Heart right ventricle (tissue), 16 donors: ENCODE data around the gene CSAD. TPM values are rescaled to one million over a fixed set of nuclear protein-coding genes. Genes with fewer than 3 reads are reported as not detected.

Experiments
- ATAC-seq, 8 donors: fragments of 200-7000 bp; cut with Tn5 transposase; one replicate each; pipeline ENCODE4 v1.9.1; 2020; ENCODE audit warnings: mild to moderate bottlenecking in 8 of 8, moderate library complexity in 8 of 8, moderate number of reproducible peaks in 1 of 8
- DNase-seq, 2 donors: peaks; one replicate each; pipeline ENCODE4 v3.0.0-alpha.2; 2020
- H3K27ac ChIP-seq, 10 donors: fragments of 200-600 bp; sonication (generic) in 2 of 10; one replicate each; pipeline versions ENCODE4 v1.5.0 to v1.8.0; 2020 to 2022; ENCODE audit warnings: mild to moderate bottlenecking in 3 of 10
- H3K27me3 ChIP-seq, 7 donors: fragments of 200-600 bp; one replicate each; pipeline ENCODE4 v1.8.0; 2021 to 2022; ENCODE audit warnings: mild to moderate bottlenecking in 2 of 7
- H3K36me3 ChIP-seq, 9 donors: fragments of 200-600 bp; sonication (generic) in 1 of 9; one replicate each; pipeline versions ENCODE4 v1.5.0 to v1.8.0; 2020 to 2022; ENCODE audit warnings: mild to moderate bottlenecking in 2 of 9
- H3K4me1 ChIP-seq, 9 donors: fragments of 200-600 bp; sonication (generic) in 1 of 9; one replicate each; pipeline versions ENCODE4 v1.5.0 to v1.8.0; 2020 to 2022; ENCODE audit warnings: mild to moderate bottlenecking in 4 of 9
- H3K4me3 ChIP-seq, 10 donors: fragments of 200-600 bp; sonication (generic) in 2 of 10; one replicate each; pipeline versions ENCODE4 v1.5.0 to v1.8.0; 2020 to 2022; ENCODE audit warnings: mild to moderate bottlenecking in 7 of 10, moderate library complexity in 2 of 10
- H3K9me3 ChIP-seq, 11 donors: fragments of 200-600 bp in 10 of 11; sonication (generic) in 2 of 11; one replicate each; pipeline versions ENCODE4 v1.5.0 to v1.8.0; 2013 to 2022; ENCODE audit warnings: mild to moderate bottlenecking in 2 of 11, control low read depth in 1 of 11, moderate library complexity in 1 of 11
- WGBS, 2 donors: extraction: QIAGEN DNeasy Blood & Tissue Kit; methylation state at CpG; one replicate each; pipeline ENCODE4 v1.1.7; 2013; ENCODE audit warnings: inconsistent platforms in 1 of 2; 5-methylcytosine and 5-hydroxymethylcytosine counted together
- intact Hi-C, 10 donors: fragments of 100-400 bp; cut with DNase I; formaldehyde crosslinking; loops; one replicate each; pipeline versions ENCODE4 v1.11.1 to v1.14.2; 2022
- polyA plus RNA-seq, 2 donors: library from polyadenylated mRNA; stranded (reverse); fragments of 200-250 nt; gene quantifications; one replicate each; pipeline ENCODE4 v1.2.3, GENCODE V29; 2013
- total RNA-seq, 10 donors: library from RNA; stranded (reverse); fragmentation: NEBNext Ultra II Directional in 3 of 10; extraction: Animal tissue kit (Norgen Biotek cat#: 25700) in 3 of 10; gene quantifications; one replicate each; pipeline versions ENCODE4 v1.2.1 to v1.2.4, GENCODE V29; 2021 to 2023
- TF ChIP-seq, protein P1 (sequence below), 9 donors: fragments of 200-600 bp; sonication (generic) in 2 of 9; IDR thresholded peaks; one replicate each; pipeline versions ENCODE4 v1.5.0 to v1.8.0; 2021 to 2022; ENCODE audit warnings: antibody characterized with exemption in 9 of 9, mild to moderate bottlenecking in 5 of 9, moderate library complexity in 1 of 9
- donor health status: Arrhythmogenic right ventricular cardiomyopathy.
- donor health status: ischemic (EF 13 %, LVEDD 7.1; RV severe dilation, severe dysfunction).
- donor health status: healthy with polysubstance abuse.
- donor health status: DM: no; HTN: yes; CAD: no.
- donor health status: DM: no; HTN: no; CAD: no.
- donor health status: ischemic (EF 25% LVEDD 6.9; RV normal size, moderate dysfunction).
- donor health status: ischemic (EF 25% LVEDD 5.7; RV mildly dilated, moderate dysfunction).
- donor health status: healthy.
- donor health status: DM: yes; HTN: yes; CAD: no.
- donor health status: Ischemic cardiomyopathy.
- donor health status: ischemic (EF 35%, LVEDD 5.7; RV mildly dilated, moderate dysfunction).
- donor health status: nonischemic (EF 11% LVEDD 7.7; RV severe dilation, severe dysfunction).
- donor health status: DM: yes; HTN: yes; CAD: no.
- donor health status: PGD.
- donor health status: ischemic (EF 29% LVEDD 5.4; RV normal size, mild dysfunction).
- donor health status: nonischemic (EF 23%, LVEDD 6.1; RV moderate dilation, normal function).

CSAD gene
- total and polyA plus RNA-seq, 12 donors, result 8.0 to 76.4 (median 9.5) TPM

DNA sequence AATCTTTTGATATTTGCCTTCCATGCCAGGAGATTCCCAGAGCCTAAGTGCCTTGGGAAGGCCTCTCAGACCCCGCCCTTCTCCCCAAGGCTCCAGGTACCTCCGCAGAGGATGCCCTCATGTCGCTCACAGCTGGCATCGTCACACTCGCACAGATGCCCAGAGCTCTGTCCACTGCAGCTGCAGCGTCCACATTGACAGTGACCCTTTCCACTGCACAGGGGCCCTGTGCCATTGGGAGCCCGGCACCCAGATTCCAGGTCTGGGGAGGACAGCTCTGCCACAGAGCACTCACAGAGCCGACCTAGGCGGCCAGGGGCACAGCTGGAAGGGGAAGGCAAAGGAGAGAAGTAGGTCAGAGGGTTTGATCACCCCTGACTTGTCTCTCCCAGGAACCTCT lies 12.3 kb upstream of the CSAD start:
- no peaks in the 10 kb centered on the region for H3K9me3 ChIP-seq
- intact Hi-C loops, result loop anchor here in 4 of 10 donors (5.0 to 10.0 kb wide), 2 partner anchors 126 to 128 kb away; no protein-coding TSS in a partner anchor
- no peak for DNase-seq
- H3K27ac ChIP-seq, result no peak overlapping the region
- H3K36me3 ChIP-seq, result peaks cover 0 to 52% (median 9%) of the 10 kb centered on the region in 9 donors
- 90 to 92% methylated on average over 9 of the region's 9 CpGs for WGBS, 2 donors
- TF ChIP-seq, protein P1, sequence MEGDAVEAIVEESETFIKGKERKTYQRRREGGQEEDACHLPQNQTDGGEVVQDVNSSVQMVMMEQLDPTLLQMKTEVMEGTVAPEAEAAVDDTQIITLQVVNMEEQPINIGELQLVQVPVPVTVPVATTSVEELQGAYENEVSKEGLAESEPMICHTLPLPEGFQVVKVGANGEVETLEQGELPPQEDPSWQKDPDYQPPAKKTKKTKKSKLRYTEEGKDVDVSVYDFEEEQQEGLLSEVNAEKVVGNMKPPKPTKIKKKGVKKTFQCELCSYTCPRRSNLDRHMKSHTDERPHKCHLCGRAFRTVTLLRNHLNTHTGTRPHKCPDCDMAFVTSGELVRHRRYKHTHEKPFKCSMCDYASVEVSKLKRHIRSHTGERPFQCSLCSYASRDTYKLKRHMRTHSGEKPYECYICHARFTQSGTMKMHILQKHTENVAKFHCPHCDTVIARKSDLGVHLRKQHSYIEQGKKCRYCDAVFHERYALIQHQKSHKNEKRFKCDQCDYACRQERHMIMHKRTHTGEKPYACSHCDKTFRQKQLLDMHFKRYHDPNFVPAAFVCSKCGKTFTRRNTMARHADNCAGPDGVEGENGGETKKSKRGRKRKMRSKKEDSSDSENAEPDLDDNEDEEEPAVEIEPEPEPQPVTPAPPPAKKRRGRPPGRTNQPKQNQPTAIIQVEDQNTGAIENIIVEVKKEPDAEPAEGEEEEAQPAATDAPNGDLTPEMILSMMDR (IDR thresholded peaks at IDR 0.05), result no peak
- H3K4me1 ChIP-seq, result peaks cover 0 to 24% (median 13%) of the 10 kb centered on the region in 9 donors
- no peak overlapping the region for H3K4me3 ChIP-seq
- no peak for ATAC-seq
- H3K27me3 ChIP-seq, result no peaks in the 10 kb centered on the region

DNA sequence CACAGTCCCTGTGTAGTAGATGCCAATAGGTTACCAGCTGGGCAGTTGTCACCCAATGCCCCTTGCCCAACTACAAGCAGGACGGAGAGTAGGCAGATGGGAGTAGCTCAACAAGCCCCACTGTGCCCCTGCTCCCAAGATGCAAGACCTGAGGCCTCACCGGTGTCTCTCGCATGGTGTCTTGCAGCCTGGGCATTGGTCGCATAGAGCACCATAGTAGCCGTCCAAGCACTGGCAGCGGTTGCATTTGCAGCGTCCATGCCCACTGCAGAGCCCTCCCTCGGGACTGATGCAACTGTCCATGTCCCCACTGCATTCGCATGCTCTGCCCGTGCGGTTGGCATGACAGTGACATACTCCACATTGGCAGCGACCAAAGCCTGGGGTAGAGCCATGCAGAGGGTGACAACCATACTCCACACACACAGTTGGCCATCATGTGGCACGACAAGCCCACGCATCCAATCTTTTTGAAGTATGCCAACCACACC lies 11.9 kb upstream of the CSAD start:
- no peak for ATAC-seq
- DNase-seq, result no peak
- no peaks in the 10 kb centered on the region for H3K27me3 ChIP-seq
- TF ChIP-seq, protein P1 (IDR thresholded peaks at IDR 0.05), result no peak
- no peaks in the 10 kb centered on the region for H3K9me3 ChIP-seq
- 92% methylated on average over 14 of the region's 14 CpGs for WGBS, 2 donors
- H3K27ac ChIP-seq, result no peak overlapping the region
- H3K36me3 ChIP-seq, result peaks cover 0 to 55% (median 13%) of the 10 kb centered on the region in 9 donors
- intact Hi-C loops, result loop anchor here in 4 of 10 donors (5.0 to 10.0 kb wide), 2 partner anchors 125 to 128 kb away; no protein-coding TSS in a partner anchor
- H3K4me1 ChIP-seq, result peaks cover 0 to 19% (median 8%) of the 10 kb centered on the region in 9 donors
- H3K4me3 ChIP-seq, result no peak overlapping the region

DNA sequence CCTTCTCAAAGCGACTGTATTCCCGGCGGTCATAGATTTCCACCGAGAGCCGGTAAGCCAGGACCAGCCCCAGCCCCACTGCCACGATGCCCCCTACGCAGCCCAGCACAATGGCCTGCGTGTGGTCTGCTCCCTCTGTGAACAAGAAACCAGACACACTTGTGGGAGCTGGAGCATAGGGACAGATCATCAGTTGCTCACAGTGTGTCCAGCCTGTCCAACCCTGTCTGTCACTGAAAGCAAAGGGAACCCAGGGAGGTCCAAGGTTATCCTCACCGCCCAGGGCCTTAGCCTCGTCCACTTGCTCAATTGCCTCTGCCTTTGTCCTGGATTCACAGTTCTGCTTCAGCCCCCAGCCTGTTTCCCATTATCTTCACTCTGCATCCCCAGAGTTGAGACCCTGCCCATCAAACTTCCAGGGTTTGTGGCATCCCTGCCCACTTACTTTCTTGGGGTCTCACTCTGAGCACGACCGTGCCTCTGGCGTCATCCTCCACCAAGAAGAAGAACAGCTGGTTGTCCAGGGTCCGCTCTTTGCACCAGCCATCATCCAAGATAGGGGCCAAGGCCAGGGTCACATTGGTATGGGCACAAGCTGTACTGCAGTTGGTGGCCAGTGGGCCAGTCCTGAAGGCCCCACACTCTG lies 11.3 kb upstream of the CSAD start:
- Histone ChIP-seq H3K27ac (no peak overlapping the region), H3K4me3 (no peak overlapping the region), H3K36me3 (peaks cover 0 to 55% (median 19%) of the 10 kb centered on the region in 9 donors), H3K27me3 (no peaks in the 10 kb centered on the region), H3K4me1 (peaks cover 0 to 14% (median 6%) of the 10 kb centered on the region in 9 donors), H3K9me3 (no peaks in the 10 kb centered on the region)
- TF ChIP-seq, protein P1 (IDR thresholded peaks at IDR 0.05), result no peak
- intact Hi-C loops, result loop anchor here in 6 of 10 donors (2.0 to 10.0 kb wide), 4 partner anchors 33 to 127 kb away; no protein-coding TSS in a partner anchor
- WGBS, 2 donors, result 89 to 96% methylated on average over 14 of the region's 14 CpGs
- no peak for ATAC-seq
- no peak for DNase-seq

DNA sequence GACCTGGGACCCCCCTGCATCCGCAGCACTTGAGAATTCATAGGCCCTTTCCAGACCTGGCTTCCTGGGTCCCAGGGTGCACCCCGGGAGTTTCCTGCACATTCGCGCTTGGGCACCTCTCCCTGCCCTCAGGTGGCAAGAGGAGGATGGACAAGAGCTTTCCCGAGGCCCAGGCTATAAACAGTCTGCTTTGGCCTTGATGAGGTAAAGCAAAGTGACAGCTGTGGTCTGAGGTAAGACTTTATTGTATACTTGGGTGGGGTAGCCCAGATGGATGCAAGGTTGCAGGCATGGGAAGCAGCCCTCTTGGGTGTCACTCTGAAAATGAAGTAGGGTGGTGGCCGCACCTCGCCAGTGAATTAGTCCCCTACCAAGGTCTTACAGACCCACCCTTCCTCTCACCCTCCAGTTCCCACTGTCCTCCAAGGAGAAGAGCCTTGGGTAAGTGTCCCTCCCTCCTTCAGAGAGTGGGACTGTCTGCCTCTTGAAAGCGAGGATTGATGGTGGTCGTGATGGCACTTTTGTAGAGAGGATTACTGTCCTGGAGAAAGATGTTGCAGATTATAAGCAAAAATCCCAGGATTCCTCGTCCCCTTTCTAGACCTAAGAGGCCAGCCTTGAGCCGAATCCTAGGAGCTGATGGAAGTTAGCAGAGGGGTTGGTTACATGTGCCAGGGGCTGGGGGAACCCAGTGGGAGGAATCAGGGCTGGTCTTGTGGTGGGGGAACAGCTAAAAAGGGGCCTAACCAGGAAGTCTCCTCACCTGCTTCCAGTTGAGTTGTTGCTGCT lies 10.6 kb upstream of the CSAD start:
- no peak overlapping the region for H3K4me3 ChIP-seq
- DNase-seq (no peak), ATAC-seq (no peak)
- TF ChIP-seq, protein P1 (IDR thresholded peaks at IDR 0.05), result no peak
- 83 to 87% methylated on average over 11 of the region's 11 CpGs for WGBS, 2 donors
- intact Hi-C loops, result loop anchor here in 6 of 10 donors (2.0 to 10.0 kb wide), 4 partner anchors 32 to 126 kb away; no protein-coding TSS in a partner anchor
- H3K27me3 ChIP-seq, result no peaks in the 10 kb centered on the region
- no peak overlapping the region for H3K27ac ChIP-seq
- H3K9me3 ChIP-seq, result no peaks in the 10 kb centered on the region
- H3K36me3 ChIP-seq, result peaks cover 0 to 61% (median 26%) of the 10 kb centered on the region in 9 donors
- peaks cover 0 to 14% (median 6%) of the 10 kb centered on the region in 9 donors for H3K4me1 ChIP-seq
